HG03196 (cell line): ENCODE results near the gene MSI2.

ENCODE experiments used
- ATAC-seq: cut with Tn5 transposase; IDR thresholded peaks from one replicate; pipeline ENCODE4 v1.9.1; 2021; ENCODE audit not compliant: unreplicated experiment

The MSI2 gene

GRCh38 chr17:57670769-57671569 lies 414.6 kb downstream of the MSI2 start:
- ATAC-seq: no peak

- peak; percentile 66 for ATAC-seq
Measured at GRCh38 chr17:57671667-57672632, 415.6 kb downstream of the MSI2 start.

GRCh38 chr17:57672971-57673370 lies 416.6 kb downstream of the MSI2 start:
- no peak for ATAC-seq

GRCh38 chr17:57674894-57675293 lies 418.6 kb downstream of the MSI2 start:
- ATAC-seq: no peak

- no peak for ATAC-seq
Measured at GRCh38 chr17:57675427-57676387, 419.4 kb downstream of the MSI2 start.

- no peak for ATAC-seq
Measured at GRCh38 chr17:57676543-57676942, 420.2 kb downstream of the MSI2 start.

- ATAC-seq: no peak
Measured at GRCh38 chr17:57677301-57677700, 421.0 kb downstream of the MSI2 start.

- ATAC-seq: no peak
Measured at GRCh38 chr17:57677858-57678257, 421.5 kb downstream of the MSI2 start.

GRCh38 chr17:57678393-57678792 lies 422.1 kb downstream of the MSI2 start:
- no peak for ATAC-seq

- ATAC-seq: no peak
Measured at GRCh38 chr17:57679356-57679755, 423.0 kb downstream of the MSI2 start.

GRCh38 chr17:57679906-57680695 lies 423.8 kb downstream of the MSI2 start:
- ATAC-seq: no peak

GRCh38 chr17:57682701-57683100 lies 426.4 kb downstream of the MSI2 start:
- ATAC-seq: no peak

GRCh38 chr17:57684711-57685498 lies 428.6 kb downstream of the MSI2 start:
- no peak for ATAC-seq

GRCh38 chr17:57685499-57686132 lies 429.3 kb downstream of the MSI2 start:
- no peak for ATAC-seq

GRCh38 chr17:57687642-57688041 lies 431.3 kb downstream of the MSI2 start:
- ATAC-seq: no peak

GRCh38 chr17:57689254-57689653 lies 432.9 kb downstream of the MSI2 start:
- ATAC-seq: no peak

GRCh38 chr17:57691939-57692338 lies 435.6 kb downstream of the MSI2 start:
- no peak for ATAC-seq

GRCh38 chr17:57692770-57693169 lies 436.4 kb downstream of the MSI2 start:
- ATAC-seq: no peak

- ATAC-seq: no peak
Measured at GRCh38 chr17:57694051-57694450, 437.7 kb downstream of the MSI2 start.
